OCI-LY7 (cell line): Measurements from ENCODE around the gene WNT16.

Experiments used
- CTCF ChIP-seq: fragments of 200-600 bp; sonication (generic); conservative IDR thresholded peaks from 2 replicates; pipeline ENCODE4 v1.5.1; 2014; ENCODE audit warnings: mild to moderate bottlenecking, antibody characterized with exemption, low read length, moderate library complexity, mixed read lengths
- EZH2phosphoT487 ChIP-seq: fragments of 200-600 bp; sonication (generic); IDR thresholded peaks from 2 replicates; pipeline ENCODE4 v1.6.1; 2018; ENCODE audit warnings: low read depth, borderline replicate concordance, mild to moderate bottlenecking, mixed run types, antibody characterized with exemption, low read length, moderate library complexity, mixed read lengths

GRCh38 chr7:121331574-121331973 is 2.8 kb downstream of the WNT16 start:
- TF ChIP-seq CTCF: no peak
- no peak for TF ChIP-seq EZH2phosphoT487
